Measurements from ENCODE around the gene VSIG8.
A peak's percentile ranks its signal among the peaks of the same experiment; 100 is the strongest.
"Not testable (repeated sequence)": the region's sequence is repeated elsewhere in the genome, so short reads cannot be mapped to it uniquely, and the experiment has no call there.

Gene VSIG8

GRCh38 chr1:159862557-159862956 lies at the start of gene VSIG8:
Gene VSIG8, minus strand, starts transcription at chr1:159862657. Its CDS starts 136 bp downstream, at chr1:159862521.
- DNase-seq = no peak

- no peak for DNase-seq
Measured at GRCh38 chr1:159911326-159912070, 49.0 kb upstream of the VSIG8 start.

DNA sequence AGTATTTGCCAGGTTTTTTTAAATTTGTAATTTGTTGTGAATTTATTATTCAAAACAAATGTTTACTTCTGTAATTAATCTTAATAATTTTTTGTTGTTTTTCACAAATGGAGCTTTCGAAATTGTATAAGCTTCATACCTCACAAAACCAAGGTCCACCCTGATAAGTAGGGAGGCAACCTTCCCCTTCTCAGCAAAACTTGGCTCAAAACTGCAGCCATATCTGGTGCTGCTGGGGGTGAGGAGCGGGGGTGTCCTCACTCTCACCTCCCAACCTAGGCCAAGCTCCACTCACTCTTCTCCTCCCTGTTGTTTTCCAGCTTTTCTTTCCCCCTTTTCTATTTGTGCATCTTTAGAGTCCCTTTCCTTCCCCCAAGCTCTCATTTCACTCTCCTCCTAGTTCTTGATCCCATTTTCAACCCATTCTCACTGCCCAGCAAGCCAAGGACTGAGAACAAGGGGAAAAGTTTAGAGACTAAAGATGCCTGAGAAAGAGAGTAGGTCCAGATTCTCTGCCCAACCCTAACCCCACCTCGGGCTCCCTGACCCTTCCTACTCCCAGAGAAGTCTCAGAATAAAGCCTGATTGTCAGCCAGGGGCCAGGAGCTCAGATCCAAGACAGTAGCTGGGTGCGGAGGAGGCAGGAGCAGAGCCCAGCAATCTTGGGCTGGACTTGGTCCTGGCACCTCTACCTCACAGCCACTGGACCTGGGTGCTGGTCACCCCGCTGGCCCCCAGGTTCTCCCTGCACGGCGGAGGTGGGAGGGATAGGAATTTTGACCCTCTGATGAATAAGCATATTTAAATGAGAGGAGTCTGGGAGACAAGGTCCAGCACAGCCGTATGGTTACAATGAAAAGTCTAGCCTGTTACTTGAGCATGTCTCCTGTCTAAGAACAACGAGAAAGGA lies 45.8 kb upstream of the VSIG8 start:
- DNase-seq = no peak

- no peak for DNase-seq
Measured at GRCh38 chr1:159906960-159907359, 44.5 kb upstream of the VSIG8 start.

DNA sequence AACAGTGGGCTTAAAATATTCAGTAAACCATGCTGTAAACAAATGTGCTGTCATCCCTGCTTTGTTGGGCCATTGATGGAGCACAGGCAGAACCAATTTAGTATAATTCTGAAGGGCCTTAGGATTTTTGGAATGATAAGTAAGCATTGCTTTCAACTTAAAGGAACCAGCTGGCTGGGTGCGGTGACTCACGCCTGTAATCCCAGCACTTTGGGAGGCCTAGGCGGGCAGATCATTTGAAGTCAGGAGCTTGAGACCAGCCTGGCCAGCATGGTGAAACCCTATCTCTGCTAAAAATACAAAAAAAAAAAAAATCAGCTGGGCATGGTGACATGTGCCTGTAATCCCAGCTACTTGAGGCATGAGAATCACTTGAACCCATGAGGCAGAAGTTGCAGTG lies 41.6 kb upstream of the VSIG8 start:
- DNase-seq = not testable (repeated sequence)

GRCh38 chr1:159902541-159902940 lies 40.1 kb upstream of the VSIG8 start:
- no peak for DNase-seq

- DNase-seq = no peak
Measured at GRCh38 chr1:159900755-159901360, 38.4 kb upstream of the VSIG8 start.

DNA sequence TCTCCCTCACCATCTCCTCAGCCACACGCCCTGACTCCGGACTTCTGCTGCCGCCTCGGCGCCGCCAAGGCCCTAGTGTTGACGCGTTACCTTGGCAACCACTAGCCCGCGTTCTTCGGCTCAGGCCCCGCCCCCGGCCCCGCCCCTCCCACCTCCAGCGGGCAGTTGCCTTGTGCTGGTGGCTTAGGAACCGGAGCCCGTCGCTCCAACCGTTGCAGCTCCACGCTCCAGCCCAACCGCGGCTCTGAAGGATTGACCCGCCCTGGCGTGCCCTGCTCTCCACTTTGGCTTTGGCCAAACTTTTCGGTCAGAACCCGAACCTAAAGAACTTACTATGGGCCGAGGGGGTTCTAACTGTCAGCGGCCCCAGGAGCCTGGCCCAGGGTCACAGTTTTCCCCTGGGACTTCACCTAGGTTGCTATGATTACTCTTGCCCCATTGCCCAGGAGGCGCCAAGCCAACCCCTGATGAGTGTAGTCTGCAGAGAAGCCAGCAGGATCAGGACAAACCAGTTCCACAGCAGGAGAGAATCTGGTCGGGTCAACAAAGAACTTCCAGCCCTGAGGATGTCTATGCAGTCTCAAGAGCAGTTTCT lies 37.7 kb upstream of the VSIG8 start, which contains the start of gene CFAP45:
CFAP45 (minus strand) TSS at position 80 of the 595 bp plus-strand sequence; CDS start at position 13, 67 bp downstream.
- no peak for DNase-seq

- DNase-seq = not testable (repeated sequence)
Measured at GRCh38 chr1:159899634-159900033, 37.2 kb upstream of the VSIG8 start.

- no peak for DNase-seq
Measured at GRCh38 chr1:159898527-159898926, 36.1 kb upstream of the VSIG8 start.

GRCh38 chr1:159897962-159898361 lies 35.5 kb upstream of the VSIG8 start:
- no peak for DNase-seq

- DNase-seq = no peak
Measured at GRCh38 chr1:159896546-159896930, 34.1 kb upstream of the VSIG8 start.

- DNase-seq = no peak
Measured at GRCh38 chr1:159895836-159896545, 33.5 kb upstream of the VSIG8 start.

- DNase-seq = no peak
Measured at GRCh38 chr1:159895286-159895685, 32.8 kb upstream of the VSIG8 start.

DNA sequence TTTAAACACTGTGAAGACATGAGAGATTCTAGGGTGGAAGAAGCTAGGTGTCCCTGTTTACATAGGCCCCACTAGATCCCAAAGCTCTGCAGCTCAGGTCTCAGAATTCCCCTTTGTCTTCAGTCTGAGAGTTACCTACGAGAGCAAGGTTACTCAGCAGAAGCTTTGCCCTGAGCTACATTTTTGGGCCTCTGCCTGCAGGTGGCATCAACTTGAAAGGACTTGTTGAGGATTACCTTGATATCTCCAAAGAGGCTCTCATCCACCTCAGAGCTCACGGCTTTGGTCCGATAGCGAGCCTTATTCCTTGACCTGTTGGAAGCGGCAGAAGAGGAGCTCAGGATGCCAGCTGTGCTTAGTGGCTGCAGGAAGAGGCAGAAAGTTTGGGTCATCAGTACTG lies 30.5 kb upstream of the VSIG8 start:
- no peak for DNase-seq

DNA sequence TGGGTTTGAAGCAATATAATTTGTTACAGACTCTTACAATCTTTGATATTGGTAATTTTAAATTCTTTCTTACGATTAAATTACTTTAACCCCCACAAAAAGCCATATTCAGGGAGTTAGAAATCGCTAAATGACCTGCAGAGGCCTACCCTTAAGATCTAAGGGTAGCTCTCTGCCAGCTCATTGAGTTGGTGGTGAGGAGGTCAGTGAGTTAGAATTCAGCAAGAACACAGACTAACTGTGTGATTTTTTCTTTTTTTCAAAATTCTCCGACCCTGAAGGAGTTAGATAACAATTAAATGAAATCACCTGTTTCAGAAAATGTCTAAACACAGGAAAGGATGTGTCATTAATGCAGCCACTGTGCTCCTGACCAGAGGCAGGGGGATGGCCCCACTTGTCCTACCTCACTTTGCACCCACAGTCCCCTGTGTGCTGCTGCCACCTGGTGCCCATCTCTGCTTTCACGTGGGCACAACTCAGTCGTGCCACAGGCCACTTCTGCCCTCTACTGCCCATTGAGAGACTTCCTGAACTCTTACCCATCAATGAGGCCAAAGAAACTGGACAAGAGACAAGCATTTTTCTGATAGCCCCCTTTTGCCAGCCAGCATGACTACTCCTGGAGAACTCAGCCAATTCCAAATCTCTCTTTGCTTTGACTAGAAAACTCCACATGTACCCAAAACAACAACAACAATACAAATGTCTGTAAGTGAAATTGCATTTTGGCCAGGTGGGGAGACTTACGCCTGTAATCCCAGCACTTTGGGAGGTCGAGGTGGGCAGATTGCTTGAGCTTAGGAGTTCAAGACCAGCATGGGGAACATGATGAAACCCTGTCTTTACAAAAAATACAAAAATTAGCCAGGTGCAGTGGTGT lies 29.1 kb upstream of the VSIG8 start:
- peak; percentile 70 for DNase-seq

- DNase-seq = no peak
Measured at GRCh38 chr1:159890390-159890789, 27.9 kb upstream of the VSIG8 start.

GRCh38 chr1:159889821-159890252 lies 27.4 kb upstream of the VSIG8 start:
- no peak for DNase-seq

- no peak for DNase-seq
Measured at GRCh38 chr1:159889202-159889601, 26.7 kb upstream of the VSIG8 start.

- DNase-seq = no peak
Measured at GRCh38 chr1:159884296-159884695, 21.8 kb upstream of the VSIG8 start.

- DNase-seq = no peak
Measured at GRCh38 chr1:159883134-159883533, 20.7 kb upstream of the VSIG8 start.
